BJ (cell line): ENCODE data around the gene TNFRSF13B. TPM values are rescaled to one million over a fixed set of nuclear protein-coding genes. Genes with fewer than 3 reads are reported as not detected.

Experiments used
- CTCF ChIA-PET: fragments of 350-600 bp; formaldehyde crosslinking; extraction: SDS; loops from one replicate; lab custom pipeline; 2021; ENCODE audit warnings: antibody characterized with exemption, inconsistent platforms; lab: Yijun Ruan, JAX
- POLR2A ChIA-PET: fragments of 300-600 bp; sonication (Branson Sonifier 250); formaldehyde crosslinking; extraction: SDS; loops from one replicate; lab custom pipeline; 2021; ENCODE audit warnings: antibody characterized with exemption; lab: Charles Lee
- DNase-seq: peaks from one replicate; pipeline ENCODE4 v3.0.0-alpha.2; 2011; ENCODE audit warnings: low read depth
- H3K27me3 ChIP-seq: 2 replicates; pipeline ENCODE4 v1.6.0; 2011; ENCODE audit warnings: low read length; ENCODE audit not compliant: control insufficient read depth, insufficient read depth
- H3K36me3 ChIP-seq: 2 replicates; pipeline ENCODE4 v1.5.1; 2011; ENCODE audit warnings: low read length; ENCODE audit not compliant: control insufficient read depth, insufficient read depth
- H3K4me3 ChIP-seq: 2 replicates; pipeline ENCODE4 v1.5.1; 2011; ENCODE audit warnings: low read depth, mild to moderate bottlenecking, control low read depth, low read length
- polyA plus RNA-seq: library from polyadenylated mRNA; depleted of rRNA; stranded (reverse); fragments of >200 nt; gene quantifications from 2 replicates; pipeline ENCODE4 v1.2.3, GENCODE V29; 2011
- TF ChIP-seq, protein P1 (sequence below): IDR thresholded peaks from 2 replicates; pipeline ENCODE4 v1.5.1; 2011; ENCODE audit warnings: low read depth, mild to moderate bottlenecking, control low read depth, inconsistent platforms, low read length, moderate library complexity; ENCODE audit not compliant: insufficient read depth

Gene TNFRSF13B
- polyA plus RNA-seq, 1 experiment, result not detected

DNA sequence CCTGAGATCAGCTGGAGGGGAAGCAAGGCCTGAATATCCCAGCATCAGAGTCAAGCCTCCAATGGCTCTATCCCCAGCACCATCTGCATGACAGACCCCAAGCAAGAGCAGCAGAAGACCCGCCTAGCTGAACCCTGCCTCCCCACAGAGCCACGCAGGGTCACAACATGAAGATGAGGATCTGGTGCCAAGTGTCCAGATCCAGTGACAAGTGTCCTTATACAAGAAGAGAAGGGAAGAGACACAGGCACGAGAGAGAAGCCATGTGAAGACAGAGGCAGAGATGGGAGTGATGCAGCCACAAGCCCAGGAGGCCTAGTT is 28.9 kb downstream of the TNFRSF13B start:
- CTCF ChIA-PET, result no interaction called here
- Histone ChIP-seq H3K4me3 (no peak overlapping the region), H3K36me3 (no peaks in the 10 kb centered on the region), H3K27me3 (peaks cover 25% of the 10 kb centered on the region)
- POLR2A ChIA-PET, result no interaction called here
- TF ChIP-seq, protein P1, sequence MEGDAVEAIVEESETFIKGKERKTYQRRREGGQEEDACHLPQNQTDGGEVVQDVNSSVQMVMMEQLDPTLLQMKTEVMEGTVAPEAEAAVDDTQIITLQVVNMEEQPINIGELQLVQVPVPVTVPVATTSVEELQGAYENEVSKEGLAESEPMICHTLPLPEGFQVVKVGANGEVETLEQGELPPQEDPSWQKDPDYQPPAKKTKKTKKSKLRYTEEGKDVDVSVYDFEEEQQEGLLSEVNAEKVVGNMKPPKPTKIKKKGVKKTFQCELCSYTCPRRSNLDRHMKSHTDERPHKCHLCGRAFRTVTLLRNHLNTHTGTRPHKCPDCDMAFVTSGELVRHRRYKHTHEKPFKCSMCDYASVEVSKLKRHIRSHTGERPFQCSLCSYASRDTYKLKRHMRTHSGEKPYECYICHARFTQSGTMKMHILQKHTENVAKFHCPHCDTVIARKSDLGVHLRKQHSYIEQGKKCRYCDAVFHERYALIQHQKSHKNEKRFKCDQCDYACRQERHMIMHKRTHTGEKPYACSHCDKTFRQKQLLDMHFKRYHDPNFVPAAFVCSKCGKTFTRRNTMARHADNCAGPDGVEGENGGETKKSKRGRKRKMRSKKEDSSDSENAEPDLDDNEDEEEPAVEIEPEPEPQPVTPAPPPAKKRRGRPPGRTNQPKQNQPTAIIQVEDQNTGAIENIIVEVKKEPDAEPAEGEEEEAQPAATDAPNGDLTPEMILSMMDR, result no peak
- no peak for DNase-seq

DNA sequence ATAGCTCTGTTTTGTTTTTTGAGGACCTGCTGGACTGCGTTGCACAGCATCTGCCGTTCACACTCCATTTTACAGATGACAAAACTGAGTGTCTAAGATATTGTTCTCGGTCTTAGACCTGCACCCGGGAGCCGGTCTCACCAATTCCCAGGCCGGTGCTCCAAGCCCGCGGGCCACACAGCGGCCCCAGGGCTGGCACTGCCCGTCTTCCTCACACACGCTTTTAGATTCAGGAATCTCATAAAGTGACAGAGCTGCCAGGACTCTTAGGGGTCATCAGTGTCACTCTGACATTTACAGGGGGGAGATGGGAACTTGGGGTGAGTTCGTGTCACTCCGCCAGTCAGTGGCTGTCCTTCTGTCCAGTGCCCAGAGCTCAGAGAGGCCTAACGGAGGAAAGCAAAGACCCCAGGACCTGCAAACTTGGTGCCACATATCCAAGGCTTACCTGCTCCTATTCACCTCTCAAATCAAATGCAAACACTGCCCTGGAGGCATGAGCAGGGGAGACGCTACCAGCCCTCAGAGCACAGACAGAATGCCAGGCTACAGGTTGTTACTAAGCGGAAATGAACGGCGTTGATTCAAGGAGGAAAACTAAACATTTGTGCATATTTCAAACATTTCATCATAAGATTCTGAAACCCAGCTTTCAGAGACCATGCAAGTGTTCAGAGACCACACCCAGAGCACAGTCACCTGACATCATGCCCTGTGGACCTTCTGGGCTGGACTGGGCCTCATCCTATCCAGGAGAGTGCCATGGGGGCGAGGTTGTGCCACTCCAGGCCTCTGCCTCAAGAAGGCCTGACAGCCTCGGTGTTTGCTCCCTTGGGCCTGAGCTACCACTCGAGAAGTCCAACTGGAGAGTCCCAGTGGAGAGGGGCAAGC is 29.5 kb downstream of the TNFRSF13B start:
- peaks cover 27% of the 10 kb centered on the region for H3K27me3 ChIP-seq
- H3K4me3 ChIP-seq, result no peak overlapping the region
- CTCF ChIA-PET, result no interaction called here
- POLR2A ChIA-PET, result no interaction called here
- no peaks in the 10 kb centered on the region for H3K36me3 ChIP-seq
- TF ChIP-seq, protein P1, result no peak
- no peak for DNase-seq

DNA sequence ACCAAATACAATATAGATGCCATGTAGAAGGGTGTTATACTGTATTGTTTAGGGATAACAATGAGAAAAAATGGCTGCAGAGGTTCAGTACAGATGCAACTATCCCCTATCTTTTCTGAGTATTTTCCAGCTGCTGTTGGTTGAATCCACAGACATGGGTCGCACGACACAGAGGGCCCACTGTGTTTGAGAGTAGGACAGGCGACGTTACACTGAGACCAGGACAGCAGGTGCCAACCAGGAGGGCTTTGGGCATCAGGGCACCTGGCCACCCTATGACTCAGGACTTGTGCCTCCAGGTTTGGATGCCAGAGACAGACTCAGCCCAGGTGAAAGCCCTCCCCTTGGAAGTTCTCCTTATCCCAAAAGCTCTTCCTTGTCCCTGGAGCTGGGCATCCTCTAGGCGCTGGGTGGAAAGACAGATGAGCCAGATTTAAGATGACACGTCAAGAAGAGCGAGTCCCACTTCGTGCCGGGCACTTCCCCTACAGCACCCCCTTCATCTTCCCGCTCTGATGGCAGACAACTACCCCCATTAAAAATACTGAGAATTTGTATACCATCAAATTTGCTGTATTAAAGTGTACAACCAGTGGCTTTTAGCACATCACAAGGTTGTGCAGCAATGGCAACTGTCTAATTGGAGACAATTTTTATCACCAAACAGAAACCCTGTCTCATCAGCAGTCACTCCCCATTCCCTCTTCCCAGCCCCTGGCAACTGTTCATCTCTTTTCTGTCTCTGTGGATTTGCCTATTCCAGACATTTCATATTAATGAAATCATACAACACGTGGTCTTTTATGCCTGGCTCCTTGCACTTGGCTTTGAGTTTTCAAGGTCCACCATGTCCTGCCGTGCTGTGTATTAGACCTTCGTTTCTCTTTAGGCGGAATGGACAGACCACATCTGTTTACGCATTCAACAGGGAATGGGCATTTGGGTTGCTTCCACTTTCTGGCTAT is 30.6 kb downstream of the TNFRSF13B start:
- ChIA-PET POLR2A (no interaction called here), CTCF (no interaction called here)
- no peaks in the 10 kb centered on the region for H3K36me3 ChIP-seq
- no peak overlapping the region for H3K4me3 ChIP-seq
- peaks cover 27% of the 10 kb centered on the region for H3K27me3 ChIP-seq
- TF ChIP-seq, protein P1, result no peak
- no peak for DNase-seq

DNA sequence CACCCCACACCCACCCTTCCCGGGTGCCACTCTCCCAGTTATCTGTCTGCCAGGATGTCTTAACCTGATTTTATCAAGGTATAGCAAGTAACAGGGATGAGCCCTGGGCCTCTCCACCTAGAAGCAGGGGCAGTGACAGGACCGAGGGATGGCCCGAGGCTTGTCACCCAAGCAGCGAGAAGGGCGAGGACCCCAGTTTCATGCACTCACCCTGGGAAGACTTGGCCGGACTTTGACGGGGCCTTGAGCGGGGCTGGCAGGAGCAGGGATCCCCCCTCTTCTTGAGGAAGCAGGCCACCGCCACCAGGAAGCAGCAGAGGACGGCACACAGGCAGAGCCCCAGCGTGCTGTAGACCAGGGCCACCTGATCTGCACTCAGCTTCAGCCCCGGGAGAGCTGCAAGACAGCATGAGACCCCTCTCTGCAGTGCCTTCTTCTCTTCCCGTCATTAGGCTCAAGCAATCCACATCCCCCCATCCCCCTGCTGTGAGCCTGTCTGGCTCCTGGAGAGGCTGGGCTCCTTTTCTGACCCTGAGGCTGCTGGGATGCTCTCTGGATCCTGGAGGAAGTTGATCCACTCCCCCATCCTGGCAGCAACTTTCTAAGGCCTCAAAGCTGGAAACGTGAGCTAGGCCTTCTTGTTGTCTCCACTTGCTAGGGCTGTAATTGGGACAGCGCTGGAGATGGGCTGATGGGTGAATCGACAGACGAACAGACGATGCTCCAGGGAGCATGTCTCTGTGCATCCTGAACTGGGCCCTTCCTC is 31.6 kb downstream of the TNFRSF13B start:
- POLR2A ChIA-PET, result no interaction called here

More for the DNA sequence above, 31.6 kb downstream of the TNFRSF13B start:
- DNase-seq, result no peak
- TF ChIP-seq, protein P1, result no peak
- CTCF ChIA-PET, result interaction anchor here (0.5 kb wide), 1 partner anchor 51 kb away, joined by 3 read pairs; no protein-coding TSS in a partner anchor
- Histone ChIP-seq H3K4me3 (no peak overlapping the region), H3K36me3 (no peaks in the 10 kb centered on the region), H3K27me3 (peaks cover 26% of the 10 kb centered on the region)
